Testis (tissue), 3 donors: ENCODE measurements around the gene OTOF. TPM values are rescaled to one million over a fixed set of nuclear protein-coding genes. Genes with fewer than 3 reads are reported as not detected.

Experiments used
- DNase-seq: peaks from one replicate; pipeline ENCODE4 v3.0.0-alpha.2; 2019
- H3K27ac ChIP-seq, 2 donors: fragments of 200-600 bp; sonication (generic); one replicate each; pipeline ENCODE4 v1.5.1; 2019
- H3K27me3 ChIP-seq: fragments of 200-600 bp; sonication (generic); one replicate; pipeline ENCODE4 v1.5.1; 2019
- H3K36me3 ChIP-seq: fragments of 200-600 bp; sonication (generic); one replicate; pipeline ENCODE4 v1.5.1; 2017; ENCODE audit warnings: low read depth; ENCODE audit errors: missing control alignments
- H3K4me1 ChIP-seq: fragments of 200-600 bp; sonication (generic); one replicate; pipeline ENCODE4 v1.5.1; 2019
- H3K4me3 ChIP-seq, 2 donors: fragments of 200-600 bp; sonication (generic); one replicate each; pipeline ENCODE4 v1.5.1; 2017 to 2019
- H3K9me3 ChIP-seq: fragments of 200-600 bp; sonication (generic); one replicate; pipeline ENCODE4 v1.5.1; 2017
- CTCF ChIP-seq, 3 experiments: fragments of 450-650 bp in 2 of 3; fragments of 200-600 bp in 1 of 3; sonication (generic) in 1 of 3; IDR thresholded peaks; one replicate each; pipeline ENCODE4 v1.5.1; 2016 to 2019; ENCODE audit warnings: antibody characterized with exemption in 3 of 3, mild to moderate bottlenecking in 2 of 3, moderate library complexity in 1 of 3
- POLR2A ChIP-seq: fragments of 450-650 bp; IDR thresholded peaks from one replicate; pipeline ENCODE4 v1.6.1; 2017; ENCODE audit warnings: antibody characterized with exemption, mild to moderate bottlenecking, moderate library complexity
- WGBS, 2 donors: methylation state at CpG; one replicate each; pipeline ENCODE4 v1.1.5; 2018; 5-methylcytosine and 5-hydroxymethylcytosine counted together
- intact Hi-C: fragments of 100-400 bp; cut with DNase I; formaldehyde crosslinking; loops from one replicate; pipeline ENCODE4 v1.15.1; 2023; ENCODE audit warnings: low total_unique reads
- polyA plus RNA-seq: library from polyadenylated mRNA; stranded (reverse); fragments of 350-450 nt; fragmentation: Illumina TruSeq; extraction: RNeasy Lipid Tissue Mini Kit (QIAGEN cat#74804); gene quantifications from one replicate; pipeline ENCODE4 v1.2.3, GENCODE V29; 2014; ENCODE audit warnings: low read depth, low replicate concordance; ENCODE audit not compliant: insufficient read depth
- total RNA-seq, 2 donors: library from RNA; depleted of rRNA; stranded (reverse); fragments of >200 nt; gene quantifications; one replicate each; pipeline ENCODE4 v1.2.3, GENCODE V29; 2016

Gene OTOF
- total and polyA plus RNA-seq, 3 donors from 2014 or later, result 1.6 to 2.2 (median 1.7) TPM

- intact Hi-C loops, result no loop called here
- no peaks in the 10 kb centered on the region for H3K27me3 ChIP-seq
- 74% methylated on average over 5 to 8 of the region's 8 CpGs for WGBS, 2 donors
Measured at GRCh38 chr2:26491563-26492167, 13.7 kb upstream of the OTOF start.

GRCh38 chr2:26489213-26489850, 11.4 kb upstream of the OTOF start:
- 92% methylated on average over 16 to 19 of the region's 19 CpGs for WGBS, 2 donors
- intact Hi-C loops, result no loop called here
- DNase-seq, result no peak
- no peaks in the 10 kb centered on the region for H3K27me3 ChIP-seq
- H3K4me3 ChIP-seq, result no peak overlapping the region
- no peak for TF ChIP-seq CTCF (IDR thresholded peaks at IDR 0.05)
- no peak for TF ChIP-seq POLR2A
- no peaks in the 10 kb centered on the region for H3K36me3 ChIP-seq
- no peaks in the 10 kb centered on the region for H3K9me3 ChIP-seq
- no peak overlapping the region for H3K27ac ChIP-seq
- no peaks in the 10 kb centered on the region for H3K4me1 ChIP-seq

More at GRCh38 chr2:26491563-26492167, 13.7 kb upstream of the OTOF start:
- TF ChIP-seq POLR2A (no peak), CTCF (IDR thresholded peaks at IDR 0.05) (no peak)
- Histone ChIP-seq H3K36me3 (no peaks in the 10 kb centered on the region), H3K9me3 (no peaks in the 10 kb centered on the region), H3K27ac (no peak overlapping the region), H3K4me1 (no peaks in the 10 kb centered on the region), H3K4me3 (no peak overlapping the region)
- no peak for DNase-seq

GRCh38 chr2:26488463-26489212, 10.7 kb upstream of the OTOF start:
- no peak for TF ChIP-seq CTCF (IDR thresholded peaks at IDR 0.05)
- no peak for TF ChIP-seq POLR2A
- Histone ChIP-seq H3K4me3 (no peak overlapping the region), H3K9me3 (no peaks in the 10 kb centered on the region), H3K27me3 (no peaks in the 10 kb centered on the region), H3K36me3 (no peaks in the 10 kb centered on the region), H3K27ac (no peak overlapping the region), H3K4me1 (peaks cover 2% of the 10 kb centered on the region)
- 91 to 94% methylated on average over 6 to 20 of the region's 20 CpGs for WGBS, 2 donors
- no peak for DNase-seq
- intact Hi-C loops, result no loop called here

- 79 to 97% methylated on average over 5 of the region's 5 CpGs for WGBS, 2 donors
- H3K4me1 ChIP-seq, result peaks cover 6% of the 10 kb centered on the region
- no peak overlapping the region for H3K27ac ChIP-seq
- no peaks in the 10 kb centered on the region for H3K9me3 ChIP-seq
- DNase-seq, result no peak
- H3K36me3 ChIP-seq, result no peaks in the 10 kb centered on the region
- no peaks in the 10 kb centered on the region for H3K27me3 ChIP-seq
- intact Hi-C loops, result no loop called here
- TF ChIP-seq POLR2A (no peak), CTCF (IDR thresholded peaks at IDR 0.05) (no peak)
- H3K4me3 ChIP-seq, result no peak overlapping the region
Measured at GRCh38 chr2:26487192-26487591, 9.3 kb upstream of the OTOF start.
